Measurements from ENCODE around the gene WASF3. TPM values are rescaled to one million over a fixed set of nuclear protein-coding genes. Genes with fewer than 3 reads are reported as not detected.

The WASF3 gene
- total RNA-seq, 1 experiment from 2014 or later, result 0.31 TPM

DNA sequence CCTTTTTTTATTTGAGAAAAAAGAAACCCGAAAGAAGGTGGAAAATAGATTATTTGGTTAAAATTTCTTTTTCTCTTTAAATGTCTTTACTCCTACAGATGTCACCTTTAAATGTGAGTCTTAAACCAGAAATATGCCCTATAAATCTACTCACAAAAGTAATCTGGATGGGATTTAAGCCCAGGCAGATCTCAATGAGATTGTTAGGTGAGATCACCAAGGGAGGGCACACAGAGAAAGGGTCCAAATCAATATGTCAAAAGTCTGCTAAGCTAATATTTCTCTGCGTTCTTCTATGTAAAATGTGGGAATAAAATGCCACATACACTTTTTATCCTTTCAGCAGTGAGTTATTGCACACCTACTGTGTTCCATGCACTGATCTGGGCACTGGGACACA is 32.9 kb downstream of the WASF3 start:
- Histone ChIP-seq H3K27me3 (ENCODE audit: insufficient read depth, low read depth) (0 out of 2 replicates have a peak, but pooled peaks cover 4% of the 10 kb centered on the region), H4K20me1 (ENCODE audit: insufficient read depth) (no peaks in the 10 kb centered on the region), H3K4me1 (replicated peaks; ENCODE audit: insufficient read depth) (no peaks in the 10 kb centered on the region), H3K4me3 (no peak overlapping the region), H3K27ac (no peak overlapping the region), H3F3A (ENCODE audit: insufficient read depth, low read depth) (no peaks in the 10 kb centered on the region), H3K4me2 (no peak overlapping the region), H3K79me2 (ENCODE audit: low read depth) (no peaks in the 10 kb centered on the region), H3K9me3 (ENCODE audit: insufficient read depth, low read depth) (no peaks in the 10 kb centered on the region; the same call in 1 of the 2 replicates), H3K9me2 (ENCODE audit: insufficient read depth) (no peaks in the 10 kb centered on the region), H2AFZ (no peak overlapping the region), H3K36me3 (ENCODE audit: low read depth) (no peaks in the 10 kb centered on the region)
- BruUV-seq (replicated peaks), result no TSS peak
- ChIA-PET CTCF (no interaction called here), POLR2A (ENCODE audit: unreplicated experiment) (no interaction called here)
- TF ChIP-seq EZH2 (IDR thresholded peaks at IDR 0.05; ENCODE audit: low read depth), result no peak
- TF ChIP-seq, protein P1, sequence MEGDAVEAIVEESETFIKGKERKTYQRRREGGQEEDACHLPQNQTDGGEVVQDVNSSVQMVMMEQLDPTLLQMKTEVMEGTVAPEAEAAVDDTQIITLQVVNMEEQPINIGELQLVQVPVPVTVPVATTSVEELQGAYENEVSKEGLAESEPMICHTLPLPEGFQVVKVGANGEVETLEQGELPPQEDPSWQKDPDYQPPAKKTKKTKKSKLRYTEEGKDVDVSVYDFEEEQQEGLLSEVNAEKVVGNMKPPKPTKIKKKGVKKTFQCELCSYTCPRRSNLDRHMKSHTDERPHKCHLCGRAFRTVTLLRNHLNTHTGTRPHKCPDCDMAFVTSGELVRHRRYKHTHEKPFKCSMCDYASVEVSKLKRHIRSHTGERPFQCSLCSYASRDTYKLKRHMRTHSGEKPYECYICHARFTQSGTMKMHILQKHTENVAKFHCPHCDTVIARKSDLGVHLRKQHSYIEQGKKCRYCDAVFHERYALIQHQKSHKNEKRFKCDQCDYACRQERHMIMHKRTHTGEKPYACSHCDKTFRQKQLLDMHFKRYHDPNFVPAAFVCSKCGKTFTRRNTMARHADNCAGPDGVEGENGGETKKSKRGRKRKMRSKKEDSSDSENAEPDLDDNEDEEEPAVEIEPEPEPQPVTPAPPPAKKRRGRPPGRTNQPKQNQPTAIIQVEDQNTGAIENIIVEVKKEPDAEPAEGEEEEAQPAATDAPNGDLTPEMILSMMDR (conservative IDR thresholded peaks at IDR 0.05), result no peak
- intact Hi-C loops (cut with micrococcal nuclease; ENCODE audit: unreplicated experiment), result no loop called here
- no peak for DNase-seq

DNA sequence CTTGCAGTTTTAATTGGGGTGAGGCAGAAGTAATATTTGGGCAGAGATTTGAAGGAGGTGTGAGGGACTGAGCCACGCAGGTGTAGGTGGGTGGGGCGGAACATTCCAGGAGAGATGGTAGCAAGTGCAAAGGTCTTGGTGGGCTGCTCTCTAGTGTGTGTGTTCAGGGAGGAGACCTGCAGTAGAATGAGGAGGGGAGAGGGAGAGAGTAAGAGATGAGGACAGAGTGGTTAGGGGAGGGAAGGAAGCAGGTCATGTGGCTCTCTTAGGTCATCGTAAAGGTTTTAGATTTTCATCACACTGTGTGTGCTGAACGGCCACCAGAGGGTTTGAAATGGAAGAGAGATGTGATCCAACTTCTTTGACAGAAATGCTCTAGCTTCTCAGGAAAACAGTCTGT is 33.5 kb downstream of the WASF3 start:
- H3K9me3 ChIP-seq (ENCODE audit: insufficient read depth, low read depth), result no peaks in the 10 kb centered on the region; the same call in 1 of the 2 replicates
- H3F3A ChIP-seq (ENCODE audit: insufficient read depth, low read depth), result no peaks in the 10 kb centered on the region
- H3K27ac ChIP-seq, result no peak overlapping the region
- H3K79me2 ChIP-seq (ENCODE audit: low read depth), result no peaks in the 10 kb centered on the region
- ChIA-PET CTCF (no interaction called here), POLR2A (ENCODE audit: unreplicated experiment) (no interaction called here)
- TF ChIP-seq, protein P1 (conservative IDR thresholded peaks at IDR 0.05), result no peak
- no peak for TF ChIP-seq EZH2 (IDR thresholded peaks at IDR 0.05; ENCODE audit: low read depth)
- no peak for DNase-seq
- H4K20me1 ChIP-seq (ENCODE audit: insufficient read depth), result no peaks in the 10 kb centered on the region
- H3K36me3 ChIP-seq (ENCODE audit: low read depth), result no peaks in the 10 kb centered on the region
- H3K9me2 ChIP-seq (ENCODE audit: insufficient read depth), result no peaks in the 10 kb centered on the region
- no TSS peak for BruUV-seq (replicated peaks)
- no peaks in the 10 kb centered on the region for H3K4me1 ChIP-seq (replicated peaks; ENCODE audit: insufficient read depth)
- no peak overlapping the region for H3K4me2 ChIP-seq
- H3K4me3 ChIP-seq, result no peak overlapping the region
- intact Hi-C loops (cut with micrococcal nuclease; ENCODE audit: unreplicated experiment), result no loop called here
- H2AFZ ChIP-seq, result no peak overlapping the region
- 0 out of 2 replicates have a peak, but pooled peaks cover 4% of the 10 kb centered on the region for H3K27me3 ChIP-seq (ENCODE audit: insufficient read depth, low read depth)

DNA sequence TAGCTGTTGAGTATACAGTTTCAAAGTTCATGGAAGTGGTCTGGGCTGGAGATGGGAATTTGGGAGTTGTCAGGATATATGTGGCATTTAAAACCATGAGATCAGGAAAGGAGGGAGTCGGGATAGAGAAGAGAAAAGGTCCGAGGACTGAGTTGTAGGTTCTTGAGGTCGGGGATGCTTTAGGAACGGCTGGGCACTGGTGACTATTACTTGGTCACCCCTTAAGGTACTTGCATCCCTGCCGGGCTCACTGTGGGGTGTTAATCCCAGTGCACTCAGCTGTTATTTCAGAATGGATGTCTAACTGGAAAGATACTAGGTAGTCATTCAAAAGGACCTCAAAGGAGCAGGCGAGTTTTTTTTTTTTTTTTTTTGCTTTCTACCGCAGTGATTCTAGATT is 34.2 kb downstream of the WASF3 start:
- intact Hi-C loops (cut with micrococcal nuclease; ENCODE audit: unreplicated experiment), result no loop called here
- no peaks in the 10 kb centered on the region for H3K79me2 ChIP-seq (ENCODE audit: low read depth)
- no peak overlapping the region for H3K27ac ChIP-seq
- no peak overlapping the region for H3K4me2 ChIP-seq
- H3K4me3 ChIP-seq, result no peak overlapping the region
- no peak for TF ChIP-seq EZH2 (IDR thresholded peaks at IDR 0.05; ENCODE audit: low read depth)
- TF ChIP-seq, protein P1 (conservative IDR thresholded peaks at IDR 0.05), result no peak
- 0 out of 2 replicates have a peak, but pooled peaks cover 4% of the 10 kb centered on the region for H3K27me3 ChIP-seq (ENCODE audit: insufficient read depth, low read depth)
- no peaks in the 10 kb centered on the region for H3K36me3 ChIP-seq (ENCODE audit: low read depth)
- no peaks in the 10 kb centered on the region for H3F3A ChIP-seq (ENCODE audit: insufficient read depth, low read depth)
- BruUV-seq (replicated peaks), result no TSS peak
- H4K20me1 ChIP-seq (ENCODE audit: insufficient read depth), result no peaks in the 10 kb centered on the region
- H3K9me2 ChIP-seq (ENCODE audit: insufficient read depth), result no peaks in the 10 kb centered on the region
- ChIA-PET POLR2A (ENCODE audit: unreplicated experiment) (no interaction called here), CTCF (no interaction called here)
- no peaks in the 10 kb centered on the region for H3K4me1 ChIP-seq (replicated peaks; ENCODE audit: insufficient read depth)
- H2AFZ ChIP-seq, result no peak overlapping the region
- DNase-seq, result no peak
- H3K9me3 ChIP-seq (ENCODE audit: insufficient read depth, low read depth), result no peaks in the 10 kb centered on the region; the same call in 1 of the 2 replicates
